GM19099 (cell line): Measurements from ENCODE around the gene PDE4A.
A peak's percentile ranks its signal among the peaks of the same experiment; 100 is the strongest.

Source experiments
- POLR2A ChIP-seq: IDR thresholded peaks from 3 replicates; pipeline ENCODE4 v1.6.1; 2011; ENCODE audit warnings: low read depth; ENCODE audit not compliant: insufficient read length; ENCODE audit errors: extremely low read depth

PDE4A gene

GRCh38 chr19:10398819-10399218 is 21.5 kb upstream of the PDE4A start:
- no peak for TF ChIP-seq POLR2A

- no peak for TF ChIP-seq POLR2A
Measured at GRCh38 chr19:10399878-10400277, 20.5 kb upstream of the PDE4A start.

- no peak for TF ChIP-seq POLR2A
Measured at GRCh38 chr19:10402441-10403038, 17.8 kb upstream of the PDE4A start.

- TF ChIP-seq POLR2A = peak; percentile 97
Measured at GRCh38 chr19:10403137-10404021, 17.0 kb upstream of the PDE4A start, which contains the start of gene CDC37. Gene CDC37 (minus strand): TSS chr19:10403542. CDS start chr19:10403479, 63 bp downstream.

- no peak for TF ChIP-seq POLR2A
Measured at GRCh38 chr19:10404888-10405820, 15.2 kb upstream of the PDE4A start.

GRCh38 chr19:10406191-10406590 is 14.1 kb upstream of the PDE4A start:
- no peak for TF ChIP-seq POLR2A

GRCh38 chr19:10407096-10407495 is 13.2 kb upstream of the PDE4A start:
- TF ChIP-seq POLR2A = no peak

GRCh38 chr19:10408511-10409283 is 11.6 kb upstream of the PDE4A start:
- no peak for TF ChIP-seq POLR2A

GRCh38 chr19:10412257-10412977 is 7.9 kb upstream of the PDE4A start:
- TF ChIP-seq POLR2A = no peak

GRCh38 chr19:10416083-10416379 is 4.3 kb upstream of the PDE4A start:
- TF ChIP-seq POLR2A = no peak

GRCh38 chr19:10416380-10417257 is 3.7 kb upstream of the PDE4A start:
- TF ChIP-seq POLR2A = peak; percentile 20

- no peak for TF ChIP-seq POLR2A
Measured at GRCh38 chr19:10417541-10418234, 2.6 kb upstream of the PDE4A start.

- TF ChIP-seq POLR2A = no peak
Measured at GRCh38 chr19:10418235-10418484, 2.2 kb upstream of the PDE4A start.
